ENCODE data around the gene PDE7B. TPM values are rescaled to one million over a fixed set of nuclear protein-coding genes. Genes with fewer than 3 reads are reported as not detected.

PDE7B gene
- total RNA-seq, 1 experiment from 2014 or later: 0.03 TPM

- no peak for TF ChIP-seq CTCF (IDR thresholded peaks at IDR 0.05)
- ATAC-seq (no peak), DNase-seq (ENCODE audit: low read depth, low spot score) (no peak)
- ChIA-PET POLR2A (no interaction called here), CTCF (no interaction called here)
- BruUV-seq (replicated peaks): no TSS peak
- H3K27me3 ChIP-seq (ENCODE audit: control insufficient read depth, insufficient read depth, low read length): no peaks in the 10 kb centered on the region
- in situ Hi-C loops (cut with HindIII; ENCODE audit: low pct_unique_long_range_greater_than_20kb, low sequenced_read_pairs) (no loop called here), intact Hi-C loops (cut with micrococcal nuclease; ENCODE audit: unreplicated experiment) (no loop called here)
- no peaks in the 10 kb centered on the region for H3K9me3 ChIP-seq (ENCODE audit: control insufficient read depth, insufficient read depth, low read depth, low read length)
- peaks cover 9% of the 10 kb centered on the region for H3K4me1 ChIP-seq (ENCODE audit: control insufficient read depth, insufficient read depth, low read length)
- H3K27ac ChIP-seq (ENCODE audit: low read length): no peak overlapping the region
- H3K4me3 ChIP-seq (ENCODE audit: low read depth in 2 of 2, low read length in 2 of 2): no peak overlapping the region
- no peaks in the 10 kb centered on the region for H3K36me3 ChIP-seq (ENCODE audit: control insufficient read depth, insufficient read depth, low read length)
Observed at GRCh38 chr6:136134751-136135150, 283.2 kb downstream of the PDE7B start.

- H3K36me3 ChIP-seq (ENCODE audit: control insufficient read depth, insufficient read depth, low read length): no peaks in the 10 kb centered on the region
- no peaks in the 10 kb centered on the region for H3K27me3 ChIP-seq (ENCODE audit: control insufficient read depth, insufficient read depth, low read length)
- BruUV-seq (replicated peaks): no TSS peak
- ChIA-PET POLR2A (no interaction called here), CTCF (no interaction called here)
- H3K4me1 ChIP-seq (ENCODE audit: control insufficient read depth, insufficient read depth, low read length): peaks cover 9% of the 10 kb centered on the region
- H3K27ac ChIP-seq (ENCODE audit: low read length): no peak overlapping the region
- TF ChIP-seq CTCF (IDR thresholded peaks at IDR 0.05): no peak
- no peak for TF ChIP-seq SIN3A (IDR thresholded peaks at IDR 0.05; ENCODE audit: borderline replicate concordance, insufficient read depth, low read depth, low read length)
- no peak for TF ChIP-seq REST (IDR thresholded peaks at IDR 0.05; ENCODE audit: insufficient read depth in 1 of 2, low read depth in 2 of 2, low read length in 1 of 2)
- TF ChIP-seq POLR2AphosphoS5 (IDR thresholded peaks at IDR 0.05; ENCODE audit: low read depth, low read length): no peak
- TF ChIP-seq TCF7L2 (IDR thresholded peaks at IDR 0.05; ENCODE audit: low read depth, low read length): no peak
- no peaks in the 10 kb centered on the region for H3K9me3 ChIP-seq (ENCODE audit: control insufficient read depth, insufficient read depth, low read depth, low read length)
- no peak for DNase-seq (ENCODE audit: low read depth, low spot score)
- in situ Hi-C loops (cut with HindIII; ENCODE audit: low pct_unique_long_range_greater_than_20kb, low sequenced_read_pairs): no loop called here
- no peak for ATAC-seq
- H3K4me3 ChIP-seq (ENCODE audit: low read depth in 2 of 2, low read length in 2 of 2): no peak overlapping the region
- intact Hi-C loops (cut with micrococcal nuclease; ENCODE audit: unreplicated experiment): no loop called here
Observed at GRCh38 chr6:136136274-136136673, 284.8 kb downstream of the PDE7B start.

All from Panc1 (cell line).